ENCODE results near the gene EXOC6B.
A peak's percentile ranks its signal among the peaks of the same experiment; 100 is the strongest.

EXOC6B gene

GRCh38 chr2:72788756-72789155, 37.1 kb downstream of the EXOC6B start:
- peak; percentile 17 to 59 (median 39) for DNase-seq

GRCh38 chr2:72785517-72785916, 40.3 kb downstream of the EXOC6B start:
- DNase-seq: no peak

GRCh38 chr2:72782520-72782919, 43.3 kb downstream of the EXOC6B start:
- DNase-seq: no peak

- DNase-seq: peak in 2 of 4 experiments; percentile 6 to 7
Observed at GRCh38 chr2:72781480-72781879, 44.4 kb downstream of the EXOC6B start.

- DNase-seq: peak in 2 of 4 experiments; percentile 6 to 18
Observed at GRCh38 chr2:72780477-72780876, 45.4 kb downstream of the EXOC6B start.

GRCh38 chr2:72779495-72779894, 46.3 kb downstream of the EXOC6B start:
- DNase-seq: no peak

- no peak for DNase-seq
Observed at GRCh38 chr2:72778410-72778809, 47.4 kb downstream of the EXOC6B start.

- peak; percentile 83 to 92 (median 88) for DNase-seq
Observed at GRCh38 chr2:72770879-72771461, 54.9 kb downstream of the EXOC6B start.

GRCh38 chr2:72765997-72766609, 59.7 kb downstream of the EXOC6B start:
- no peak for DNase-seq

GRCh38 chr2:72762276-72762675, 63.6 kb downstream of the EXOC6B start:
- no peak for DNase-seq

- no peak for DNase-seq
Observed at GRCh38 chr2:72759755-72760154, 66.1 kb downstream of the EXOC6B start.

- DNase-seq: no peak
Observed at GRCh38 chr2:72757177-72757775, 68.6 kb downstream of the EXOC6B start.

- DNase-seq: no peak
Observed at GRCh38 chr2:72755647-72756423, 70.0 kb downstream of the EXOC6B start.

GRCh38 chr2:72754628-72755320, 71.1 kb downstream of the EXOC6B start:
- no peak for DNase-seq

GRCh38 chr2:72750977-72751639, 74.7 kb downstream of the EXOC6B start:
- no peak for DNase-seq

GRCh38 chr2:72750466-72750865, 75.4 kb downstream of the EXOC6B start:
- no peak for DNase-seq

GRCh38 chr2:72747344-72747743, 78.5 kb downstream of the EXOC6B start:
- no peak for DNase-seq

GRCh38 chr2:72745679-72746368, 80.0 kb downstream of the EXOC6B start:
- peak; percentile 51 to 79 (median 66) for DNase-seq

GRCh38 chr2:72744049-72744448, 81.8 kb downstream of the EXOC6B start:
- no peak for DNase-seq

- no peak for DNase-seq
Observed at GRCh38 chr2:72743481-72743880, 82.4 kb downstream of the EXOC6B start.

GRCh38 chr2:72738096-72738495, 87.7 kb downstream of the EXOC6B start:
- no peak for DNase-seq

GRCh38 chr2:72734432-72734831, 91.4 kb downstream of the EXOC6B start:
- DNase-seq: no peak
